Body of pancreas (tissue), 4 donors: ENCODE results near the gene MRE11.

Experiments used
- POLR2A ChIP-seq, 3 donors: fragments of 450-650 bp; IDR thresholded peaks; one replicate each; pipeline ENCODE4 v1.6.1; 2016; ENCODE audit warnings: antibody characterized with exemption in 3 of 3, mild to moderate bottlenecking in 2 of 3
- TF ChIP-seq, protein P1 (sequence below), 7 experiments: fragments of 450-650 bp in 4 of 7; fragments of 200-600 bp in 3 of 7; sonication (generic) in 3 of 7; IDR thresholded peaks; one replicate each; pipeline ENCODE4 v1.5.1; 2016 to 2019; ENCODE audit warnings: antibody characterized with exemption in 7 of 7

DNA sequence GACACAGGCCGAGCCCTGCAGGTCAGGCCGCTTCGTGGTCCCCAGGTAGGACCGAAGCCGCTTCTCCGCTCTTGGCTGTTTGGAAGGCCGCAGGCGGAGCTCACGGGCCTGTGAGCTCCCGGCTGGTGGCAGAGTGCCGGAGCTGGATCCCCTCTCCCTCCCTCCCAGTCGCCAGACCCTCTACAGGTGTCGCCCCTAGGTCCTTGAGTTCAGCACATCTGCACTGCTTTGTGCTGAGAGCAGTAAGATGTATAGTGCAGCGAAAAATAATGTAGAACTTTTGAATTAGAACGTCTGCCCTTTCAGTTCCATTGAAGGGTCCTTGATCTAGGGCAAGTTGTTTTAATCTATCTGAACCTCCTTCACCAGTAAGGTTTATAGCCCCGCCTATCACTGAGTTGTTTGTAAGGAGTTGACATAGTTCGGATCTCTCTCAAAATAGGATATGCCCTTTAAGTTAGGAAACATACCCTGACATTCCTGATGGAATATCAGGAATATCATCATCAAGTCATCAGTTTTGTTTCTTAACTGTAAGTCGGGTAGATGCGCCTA is 559 bp upstream of the MRE11 start:
- TF ChIP-seq, protein P1, sequence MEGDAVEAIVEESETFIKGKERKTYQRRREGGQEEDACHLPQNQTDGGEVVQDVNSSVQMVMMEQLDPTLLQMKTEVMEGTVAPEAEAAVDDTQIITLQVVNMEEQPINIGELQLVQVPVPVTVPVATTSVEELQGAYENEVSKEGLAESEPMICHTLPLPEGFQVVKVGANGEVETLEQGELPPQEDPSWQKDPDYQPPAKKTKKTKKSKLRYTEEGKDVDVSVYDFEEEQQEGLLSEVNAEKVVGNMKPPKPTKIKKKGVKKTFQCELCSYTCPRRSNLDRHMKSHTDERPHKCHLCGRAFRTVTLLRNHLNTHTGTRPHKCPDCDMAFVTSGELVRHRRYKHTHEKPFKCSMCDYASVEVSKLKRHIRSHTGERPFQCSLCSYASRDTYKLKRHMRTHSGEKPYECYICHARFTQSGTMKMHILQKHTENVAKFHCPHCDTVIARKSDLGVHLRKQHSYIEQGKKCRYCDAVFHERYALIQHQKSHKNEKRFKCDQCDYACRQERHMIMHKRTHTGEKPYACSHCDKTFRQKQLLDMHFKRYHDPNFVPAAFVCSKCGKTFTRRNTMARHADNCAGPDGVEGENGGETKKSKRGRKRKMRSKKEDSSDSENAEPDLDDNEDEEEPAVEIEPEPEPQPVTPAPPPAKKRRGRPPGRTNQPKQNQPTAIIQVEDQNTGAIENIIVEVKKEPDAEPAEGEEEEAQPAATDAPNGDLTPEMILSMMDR (IDR thresholded peaks at IDR 0.05): no peak
- TF ChIP-seq POLR2A (IDR thresholded peaks at IDR 0.05): peak in 1 of 3 donors; percentile 0
